ENCODE results near the gene DDIT3. TPM values are rescaled to one million over a fixed set of nuclear protein-coding genes. Genes with fewer than 3 reads are reported as not detected.

Gene DDIT3
- total RNA-seq, 2 donors from 2014 or later = 9.9 to 12.4 TPM

DNA sequence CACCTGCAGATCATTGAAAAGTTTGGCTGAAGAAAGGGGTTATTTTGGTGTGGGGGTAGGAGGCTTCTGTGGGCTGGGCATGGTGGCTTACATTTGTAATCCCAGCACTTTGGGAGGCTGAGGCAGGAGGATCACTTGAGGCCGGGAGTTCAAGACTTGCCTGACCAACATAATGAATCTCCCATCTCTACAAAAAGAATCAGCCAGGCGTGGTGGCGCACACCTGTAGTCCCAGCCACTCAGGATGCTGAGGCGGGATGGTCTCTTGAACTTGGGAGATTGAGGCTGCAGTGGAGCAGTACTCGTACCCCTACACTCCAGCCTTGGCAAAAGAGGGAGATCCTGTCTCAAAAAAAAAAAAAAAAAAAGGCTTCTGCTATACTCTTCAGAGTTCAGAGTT is 7.0 kb downstream of the DDIT3 start:
- Mint-ChIP-seq H3K4me3 (no peak overlapping the region), H3K27ac (no peak overlapping the region), H3K9me3 (peaks cover 12% of the 10 kb centered on the region), H3K36me3 (ENCODE audit: low read depth) (peaks cover 88% of the 10 kb centered on the region), H3K4me1 (peaks cover 26% of the 10 kb centered on the region), H3K27me3 (ENCODE audit: insufficient read depth) (no peaks in the 10 kb centered on the region)
- 96 to 100% methylated on average over 4 to 5 of the region's 5 CpGs for WGBS, 2 experiments (ENCODE audit: insufficient coverage in 1 of 2, insufficient read length in 1 of 2)
- H3K4me1 ChIP-seq (ENCODE audit: control insufficient read depth, insufficient read depth, low read length) = peaks cover 10% of the 10 kb centered on the region
- TF ChIP-seq CTCF (conservative IDR thresholded peaks at IDR 0.05) = no peak
- H3K36me3 ChIP-seq (ENCODE audit: control insufficient read depth, insufficient read depth, low read length) = peaks cover 94% of the 10 kb centered on the region
- no peak overlapping the region for H3K9ac ChIP-seq (ENCODE audit: extremely low read depth, low read length, poor library complexity, severe bottlenecking)
- no peaks in the 10 kb centered on the region for H3K9me3 ChIP-seq (ENCODE audit: control insufficient read depth, low read length)
- no peak for DNase-seq
- H3K27ac ChIP-seq (ENCODE audit: low read depth, low read length) = no peak overlapping the region
- no peak overlapping the region for H3K4me3 ChIP-seq (ENCODE audit: low read length)
- no peaks in the 10 kb centered on the region for H3K27me3 ChIP-seq (ENCODE audit: control insufficient read depth, insufficient read depth, low read length, poor library complexity, severe bottlenecking)

DNA sequence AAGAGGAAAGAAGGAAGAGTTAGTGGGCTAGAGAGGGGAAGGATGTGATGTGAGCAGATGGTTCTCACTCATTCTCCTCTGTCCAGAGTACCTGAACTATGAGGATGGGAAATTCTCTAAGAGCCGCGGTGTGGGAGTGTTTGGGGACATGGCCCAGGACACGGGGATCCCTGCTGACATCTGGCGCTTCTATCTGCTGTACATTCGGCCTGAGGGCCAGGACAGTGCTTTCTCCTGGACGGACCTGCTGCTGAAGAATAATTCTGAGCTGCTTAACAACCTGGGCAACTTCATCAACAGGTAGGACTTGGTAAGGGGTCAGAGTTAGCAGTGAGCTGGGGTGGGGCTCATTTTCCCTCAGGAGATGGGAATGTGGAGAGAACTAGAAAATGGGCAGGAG is 7.6 kb downstream of the DDIT3 start:
- Histone ChIP-seq H3K9me3 (ENCODE audit: control insufficient read depth, low read length) (no peaks in the 10 kb centered on the region), H3K27ac (ENCODE audit: low read depth, low read length) (no peak overlapping the region), H3K4me1 (ENCODE audit: control insufficient read depth, insufficient read depth, low read length) (peaks cover 10% of the 10 kb centered on the region), H3K4me3 (ENCODE audit: low read length) (no peak overlapping the region), H3K36me3 (ENCODE audit: control insufficient read depth, insufficient read depth, low read length) (peaks cover 88% of the 10 kb centered on the region), H3K27me3 (ENCODE audit: control insufficient read depth, insufficient read depth, low read length, poor library complexity, severe bottlenecking) (no peaks in the 10 kb centered on the region), H3K9ac (ENCODE audit: extremely low read depth, low read length, poor library complexity, severe bottlenecking) (no peak overlapping the region)
- Mint-ChIP-seq H3K27me3 (ENCODE audit: insufficient read depth) (no peaks in the 10 kb centered on the region), H3K27ac (no peak overlapping the region), H3K36me3 (ENCODE audit: low read depth) (peaks cover 88% of the 10 kb centered on the region), H3K4me3 (no peak overlapping the region), H3K9me3 (peaks cover 18% of the 10 kb centered on the region), H3K4me1 (peaks cover 23% of the 10 kb centered on the region)
- WGBS, 2 experiments (ENCODE audit: insufficient coverage in 1 of 2, insufficient read length in 1 of 2) = 95 to 96% methylated on average over 6 of the region's 6 CpGs
- no peak for DNase-seq
- no peak for TF ChIP-seq CTCF (conservative IDR thresholded peaks at IDR 0.05)

- no peak overlapping the region for H3K4me3 Mint-ChIP-seq
These were observed 8.6 kb downstream of the DDIT3 start for GRCh38 chr12:57511588-57512325.

More at GRCh38 chr12:57511588-57512325, 8.6 kb downstream of the DDIT3 start:
- H3K36me3 Mint-ChIP-seq (ENCODE audit: low read depth) = peaks cover 79% of the 10 kb centered on the region
- Histone ChIP-seq H3K9ac (ENCODE audit: extremely low read depth, low read length, poor library complexity, severe bottlenecking) (no peak overlapping the region), H3K9me3 (ENCODE audit: control insufficient read depth, low read length) (no peaks in the 10 kb centered on the region), H3K4me3 (ENCODE audit: low read length) (no peak overlapping the region), H3K27me3 (ENCODE audit: control insufficient read depth, insufficient read depth, low read length, poor library complexity, severe bottlenecking) (no peaks in the 10 kb centered on the region), H3K27ac (ENCODE audit: low read depth, low read length) (no peak overlapping the region), H3K4me1 (ENCODE audit: control insufficient read depth, insufficient read depth, low read length) (peaks cover 10% of the 10 kb centered on the region), H3K36me3 (ENCODE audit: control insufficient read depth, insufficient read depth, low read length) (peaks cover 79% of the 10 kb centered on the region)
- no peak for TF ChIP-seq CTCF (conservative IDR thresholded peaks at IDR 0.05)
- no peak overlapping the region for H3K27ac Mint-ChIP-seq
- no peak for DNase-seq
- peaks cover 18% of the 10 kb centered on the region for H3K9me3 Mint-ChIP-seq
- WGBS, 2 experiments (ENCODE audit: insufficient coverage in 1 of 2, insufficient read length in 1 of 2) = 95 to 97% methylated on average over 5 to 7 of the region's 7 CpGs
- peaks cover 20% of the 10 kb centered on the region for H3K4me1 Mint-ChIP-seq
- H3K27me3 Mint-ChIP-seq (ENCODE audit: insufficient read depth) = no peaks in the 10 kb centered on the region

Data from endodermal cell (in vitro differentiated cells).